AG09309 (cell line): ENCODE data around the gene FNTB.
"Not testable (repeated sequence)": the region's sequence is repeated elsewhere in the genome, so short reads cannot be mapped to it uniquely, and the experiment has no call there.

ENCODE experiments used
- DNase-seq: peaks from one replicate; pipeline ENCODE4 v3.0.0-alpha.2; 2010; ENCODE audit warnings: low read depth
- H3K4me3 ChIP-seq: 2 replicates; pipeline ENCODE4 v1.5.1; 2011; ENCODE audit warnings: mild to moderate bottlenecking, low read depth, low read length, moderate library complexity; ENCODE audit not compliant: control insufficient read depth
- TF ChIP-seq, protein P1 (sequence below): IDR thresholded peaks from 2 replicates; pipeline ENCODE4 v1.5.1; 2011; ENCODE audit warnings: mild to moderate bottlenecking, low read depth, low read length, inconsistent platforms; ENCODE audit not compliant: insufficient read depth, control insufficient read depth; ENCODE audit errors: missing control alignments

Gene FNTB

DNA sequence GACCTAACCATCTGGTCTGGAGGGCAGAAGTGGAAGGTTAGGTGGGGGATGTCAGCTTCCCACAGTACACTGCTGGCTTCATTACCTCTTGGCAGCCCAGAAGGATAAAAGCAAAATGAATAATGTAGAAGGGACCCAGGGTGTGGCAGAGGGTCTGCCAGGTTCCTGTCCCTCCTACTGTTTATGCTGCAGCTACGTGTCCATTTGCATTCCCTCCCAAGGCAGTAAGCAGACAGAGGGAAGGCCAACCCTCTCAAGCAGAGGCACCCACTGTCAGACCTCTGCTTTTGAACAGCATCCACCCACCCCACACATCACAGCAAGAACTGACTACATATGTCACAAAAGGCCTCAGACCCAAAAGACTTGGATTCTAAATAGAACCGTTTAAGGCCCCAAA is 96.2 kb downstream of the FNTB start:
- TF ChIP-seq, protein P1, sequence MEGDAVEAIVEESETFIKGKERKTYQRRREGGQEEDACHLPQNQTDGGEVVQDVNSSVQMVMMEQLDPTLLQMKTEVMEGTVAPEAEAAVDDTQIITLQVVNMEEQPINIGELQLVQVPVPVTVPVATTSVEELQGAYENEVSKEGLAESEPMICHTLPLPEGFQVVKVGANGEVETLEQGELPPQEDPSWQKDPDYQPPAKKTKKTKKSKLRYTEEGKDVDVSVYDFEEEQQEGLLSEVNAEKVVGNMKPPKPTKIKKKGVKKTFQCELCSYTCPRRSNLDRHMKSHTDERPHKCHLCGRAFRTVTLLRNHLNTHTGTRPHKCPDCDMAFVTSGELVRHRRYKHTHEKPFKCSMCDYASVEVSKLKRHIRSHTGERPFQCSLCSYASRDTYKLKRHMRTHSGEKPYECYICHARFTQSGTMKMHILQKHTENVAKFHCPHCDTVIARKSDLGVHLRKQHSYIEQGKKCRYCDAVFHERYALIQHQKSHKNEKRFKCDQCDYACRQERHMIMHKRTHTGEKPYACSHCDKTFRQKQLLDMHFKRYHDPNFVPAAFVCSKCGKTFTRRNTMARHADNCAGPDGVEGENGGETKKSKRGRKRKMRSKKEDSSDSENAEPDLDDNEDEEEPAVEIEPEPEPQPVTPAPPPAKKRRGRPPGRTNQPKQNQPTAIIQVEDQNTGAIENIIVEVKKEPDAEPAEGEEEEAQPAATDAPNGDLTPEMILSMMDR: no peak
- H3K4me3 ChIP-seq: no peak overlapping the region
- no peak for DNase-seq

DNA sequence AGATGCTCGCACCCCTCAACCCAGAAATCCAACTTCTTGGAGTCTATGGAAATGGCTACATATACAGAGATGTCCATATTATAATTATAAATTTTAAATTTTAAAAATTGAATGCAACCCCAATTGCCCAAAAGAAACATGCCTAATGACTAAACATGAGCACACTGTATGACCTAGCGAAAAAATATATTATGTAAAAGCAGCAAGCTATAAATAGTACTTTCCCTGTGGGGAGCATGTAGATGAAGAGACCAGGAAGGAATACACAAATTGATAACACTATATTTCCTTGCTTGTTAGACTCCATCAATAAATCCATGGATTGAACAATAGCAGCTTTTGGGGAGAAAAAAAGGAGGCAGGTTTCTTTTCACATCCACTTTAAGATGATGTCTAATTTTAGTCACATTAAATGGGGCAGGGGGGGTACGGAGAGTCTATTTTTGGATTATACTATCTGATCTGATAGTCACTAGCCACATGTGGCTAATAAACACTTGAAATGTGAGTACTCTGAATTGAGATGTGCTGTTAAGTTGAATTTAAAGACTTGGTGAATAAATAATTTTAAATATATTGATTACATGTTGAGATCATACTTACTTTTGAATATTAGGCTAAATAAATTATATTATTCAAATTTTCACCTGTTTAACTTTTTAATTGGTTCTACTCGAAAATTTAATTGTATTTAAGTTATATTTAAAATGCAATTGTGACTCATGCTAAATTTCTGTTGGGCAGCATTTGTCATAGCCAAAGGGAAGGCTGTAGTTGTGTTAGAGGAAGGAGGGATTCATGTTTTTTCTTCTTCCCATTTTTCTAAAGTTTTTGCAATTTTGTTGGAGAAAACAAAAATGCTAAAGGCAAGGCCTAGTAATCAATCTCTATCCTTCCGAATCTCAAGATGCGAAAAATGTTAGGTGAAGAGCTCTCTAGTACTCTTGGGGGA is 98.1 kb downstream of the FNTB start:
- H3K4me3 ChIP-seq: no peak overlapping the region
- TF ChIP-seq, protein P1: no peak
- DNase-seq: no peak

DNA sequence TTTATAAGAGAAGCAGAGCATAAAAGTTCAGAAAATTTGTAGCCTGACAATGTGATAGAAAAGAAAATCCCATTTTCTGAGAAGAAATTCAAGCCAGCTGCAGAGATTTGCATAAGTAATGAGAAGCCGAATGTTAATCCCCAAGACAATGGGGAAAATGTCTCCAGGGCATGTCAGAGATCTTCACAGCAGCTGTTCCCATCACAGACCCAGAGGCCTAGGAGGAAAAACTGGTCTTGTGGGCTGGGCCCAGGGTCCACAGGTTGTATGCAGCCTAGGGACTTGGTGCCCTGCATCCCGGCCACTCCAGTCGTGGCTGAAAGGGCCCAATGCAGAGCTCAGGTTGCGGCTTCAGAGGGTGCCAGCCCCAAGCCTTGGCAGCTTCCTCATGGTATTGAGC is 100.0 kb downstream of the FNTB start:
- H3K4me3 ChIP-seq: not testable (repeated sequence)

DNA sequence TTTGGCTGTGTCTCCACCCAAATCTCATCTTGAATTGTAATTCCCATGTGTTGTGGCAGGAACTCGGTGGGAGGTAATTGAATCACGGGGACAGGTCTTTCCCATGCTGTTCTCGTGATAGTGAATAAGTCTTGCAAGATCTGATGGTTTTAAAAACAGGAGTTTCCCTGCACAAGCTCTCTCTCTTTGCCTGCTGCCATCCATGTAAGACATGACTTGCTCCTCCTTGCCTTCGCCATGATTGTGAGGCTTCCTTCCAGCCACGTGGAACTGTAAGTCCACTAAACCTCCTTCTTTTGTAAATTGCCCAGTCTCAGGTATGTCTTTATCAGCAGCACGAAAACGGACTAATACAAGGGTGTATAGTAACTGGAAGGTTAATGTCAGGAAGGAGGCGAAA is 101.1 kb downstream of the FNTB start:
- not testable (repeated sequence) for H3K4me3 ChIP-seq, DNase-seq

More for the DNA sequence above, 100.0 kb downstream of the FNTB start:
- DNase-seq: not testable (repeated sequence)

DNA sequence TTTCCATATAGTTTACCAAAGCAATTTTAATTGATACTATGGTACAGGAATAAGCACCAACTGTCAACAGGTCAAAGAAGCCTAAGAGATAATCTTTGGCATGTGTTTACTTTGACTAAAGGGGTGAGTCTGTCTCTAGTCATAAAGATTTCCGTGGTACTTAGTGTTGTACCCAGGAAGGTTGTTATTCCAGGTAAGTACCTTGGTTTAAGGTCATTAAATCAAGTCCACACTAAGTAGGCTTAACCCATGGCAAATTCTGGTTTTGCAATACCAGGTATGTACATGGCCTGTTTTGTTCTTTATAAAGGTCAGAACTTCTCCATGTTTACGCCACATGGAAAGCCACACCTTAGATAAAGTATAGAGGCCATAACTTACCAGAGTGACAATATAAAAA is 105.7 kb downstream of the FNTB start:
- TF ChIP-seq, protein P1: no peak
- H3K4me3 ChIP-seq: no peak overlapping the region
- DNase-seq: no peak

DNA sequence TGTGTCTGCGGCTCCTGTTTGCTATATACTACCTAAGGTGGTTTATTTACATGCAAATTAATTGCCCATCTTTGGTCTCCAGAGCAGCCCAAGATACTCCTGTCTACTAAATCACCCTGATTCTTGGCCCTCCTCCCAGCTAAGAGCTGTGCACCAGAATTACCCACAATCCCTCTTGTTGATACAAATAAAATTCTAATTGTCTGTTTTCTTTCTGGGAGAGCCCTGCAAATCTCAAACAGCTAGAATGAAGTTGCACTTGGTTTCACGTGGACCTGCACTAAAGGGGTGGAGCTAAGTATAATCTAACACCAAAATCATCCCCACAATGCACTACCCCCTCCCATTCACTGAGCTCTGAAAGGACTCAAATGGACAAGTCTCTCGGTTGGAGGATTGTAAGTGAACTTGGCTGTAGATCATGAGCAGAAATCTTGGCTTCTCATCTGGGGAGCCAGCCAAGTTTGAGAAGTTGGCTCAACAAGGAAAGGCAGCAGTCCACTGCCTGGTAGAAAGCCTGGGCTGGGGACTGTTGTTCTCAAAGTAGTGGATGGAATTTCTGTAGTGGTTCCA is 109.0 kb downstream of the FNTB start:
- TF ChIP-seq, protein P1: no peak
- DNase-seq: peak; percentile 54
- H3K4me3 ChIP-seq: no peak overlapping the region

DNA sequence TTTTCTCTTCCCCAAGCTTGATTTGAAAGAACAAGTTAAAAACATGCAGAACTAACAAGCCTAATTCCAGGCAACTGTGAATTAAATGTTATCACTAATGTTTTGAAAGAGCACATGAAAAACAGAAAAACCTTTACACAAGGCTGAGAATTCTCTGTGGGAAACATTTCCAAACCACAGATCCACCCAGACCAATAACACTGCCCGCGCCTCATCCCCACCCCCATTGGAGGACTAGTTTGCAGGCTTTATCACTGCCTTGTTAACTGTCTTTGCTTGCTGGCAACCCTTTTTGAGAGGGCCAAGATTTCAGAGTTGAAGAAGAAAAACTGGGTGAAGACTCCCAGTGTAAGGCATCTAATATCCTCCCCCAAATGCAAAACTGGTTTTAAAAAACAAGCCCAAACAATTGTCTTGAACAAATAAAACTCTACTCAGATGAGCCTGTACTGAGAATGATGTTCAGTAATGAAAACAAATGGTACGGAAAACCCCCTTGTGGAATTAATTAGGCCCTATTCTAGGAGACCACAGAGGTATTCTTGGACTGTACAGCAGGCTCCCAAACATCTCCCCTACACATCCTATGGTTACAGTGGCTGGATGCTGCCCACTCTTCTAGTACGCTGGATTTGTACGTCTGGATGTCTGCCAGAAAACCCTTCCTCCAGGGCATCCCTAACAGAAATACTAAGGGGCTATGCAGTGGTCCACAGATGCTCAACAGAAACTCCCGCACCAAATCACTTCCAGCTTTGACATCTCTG is 109.8 kb downstream of the FNTB start:
- no peak for DNase-seq
- H3K4me3 ChIP-seq: no peak overlapping the region
- TF ChIP-seq, protein P1: no peak
